Skeletal muscle satellite cell (primary cell): Measurements from ENCODE around the gene ZNF469.
"Not testable (repeated sequence)": the region's sequence is repeated elsewhere in the genome, so short reads cannot be mapped to it uniquely, and the experiment has no call there.

Experiments used
- H3K27me3 ChIP-seq: 2 replicates; pipeline ENCODE4 v1.7.0; 2013; ENCODE audit warnings: low read length; ENCODE audit not compliant: control insufficient read depth, insufficient read depth
- H3K36me3 ChIP-seq: 2 replicates; pipeline ENCODE4 v1.7.0; 2013; ENCODE audit warnings: mild to moderate bottlenecking, control low read depth, low read length; ENCODE audit not compliant: insufficient read depth
- H3K4me1 ChIP-seq: 2 replicates; pipeline ENCODE4 v1.7.0; 2013; ENCODE audit warnings: low read length; ENCODE audit not compliant: control insufficient read depth, insufficient read depth
- H3K4me2 ChIP-seq: 2 replicates; pipeline ENCODE4 v1.7.0; 2013; ENCODE audit warnings: mild to moderate bottlenecking, low read length
- H3K4me3 ChIP-seq: 2 replicates; pipeline ENCODE4 v1.7.0; 2013; ENCODE audit warnings: low read length
- H3K9ac ChIP-seq: 2 replicates; pipeline ENCODE4 v1.7.0; 2013; ENCODE audit warnings: mild to moderate bottlenecking, low read depth, low read length, moderate library complexity
- H3K9me3 ChIP-seq: replicated peaks from 2 replicates; pipeline ENCODE4 v1.7.0; 2013; ENCODE audit warnings: mild to moderate bottlenecking, control low read depth, low read length

ZNF469 gene

GRCh38 chr16:88404769-88405168 lies 22.0 kb downstream of the ZNF469 start:
- no peak overlapping the region for H3K9ac ChIP-seq

DNA sequence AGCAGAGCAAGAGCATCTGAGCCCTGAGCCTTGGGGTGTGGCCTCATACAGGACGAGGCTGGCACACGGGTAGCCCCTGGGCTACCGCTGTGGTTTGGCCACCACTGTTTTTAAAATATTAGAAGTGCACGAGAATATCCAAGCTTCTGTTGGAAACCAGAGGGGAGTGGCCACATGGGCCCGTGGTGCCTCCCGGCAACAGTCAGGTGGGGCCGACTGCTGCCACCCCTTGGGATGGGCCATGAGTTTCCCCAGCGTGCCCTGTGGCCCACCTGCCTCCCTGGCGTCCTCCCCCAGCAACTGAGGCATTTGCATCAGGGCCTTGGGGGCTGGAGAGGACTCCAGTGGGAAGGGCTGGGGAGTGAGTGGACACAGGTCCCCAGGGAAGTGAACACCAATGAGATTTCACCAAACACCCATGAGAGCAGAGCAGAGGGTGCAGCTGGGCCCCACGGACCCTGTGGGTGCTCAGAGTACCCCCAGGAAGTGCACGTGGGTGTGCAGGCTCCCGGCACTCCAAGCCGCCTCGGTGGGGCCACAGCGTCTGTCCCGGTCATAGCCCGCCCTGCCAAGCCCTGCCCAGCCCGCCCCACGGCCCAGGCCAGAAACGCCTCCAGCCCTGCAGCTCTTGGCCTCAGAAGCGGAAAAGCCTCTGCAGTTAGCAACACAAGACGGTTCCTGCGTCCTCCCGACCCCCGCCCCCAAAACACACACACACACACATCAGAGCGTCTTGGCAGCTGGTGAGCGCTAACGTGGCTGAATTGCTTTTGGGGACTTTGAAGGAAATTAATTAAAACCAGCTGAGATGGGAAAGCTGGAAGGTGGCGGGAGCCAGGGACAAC lies 22.7 kb downstream of the ZNF469 start:
- H3K9ac ChIP-seq, result no peak overlapping the region
- no peak overlapping the region for H3K4me3 ChIP-seq
- no peaks in the 10 kb centered on the region for H3K9me3 ChIP-seq
- no peak overlapping the region for H3K4me2 ChIP-seq
- peaks cover 11% of the 10 kb centered on the region for H3K4me1 ChIP-seq
- peaks cover 8% of the 10 kb centered on the region for H3K36me3 ChIP-seq
- H3K27me3 ChIP-seq, result no peaks in the 10 kb centered on the region

More at GRCh38 chr16:88404769-88405168, 22.0 kb downstream of the ZNF469 start:
- H3K36me3 ChIP-seq, result peaks cover 13% of the 10 kb centered on the region
- no peaks in the 10 kb centered on the region for H3K27me3 ChIP-seq
- H3K9me3 ChIP-seq, result no peaks in the 10 kb centered on the region
- no peak overlapping the region for H3K4me3 ChIP-seq
- peaks cover 11% of the 10 kb centered on the region for H3K4me1 ChIP-seq
- no peak overlapping the region for H3K4me2 ChIP-seq

GRCh38 chr16:88406096-88407041 lies 23.6 kb downstream of the ZNF469 start:
- Histone ChIP-seq H3K9me3 (no peaks in the 10 kb centered on the region), H3K27me3 (no peaks in the 10 kb centered on the region), H3K36me3 (peaks cover 7% of the 10 kb centered on the region), H3K4me3 (no peak overlapping the region), H3K4me2 (no peak overlapping the region), H3K9ac (no peak overlapping the region), H3K4me1 (peaks cover 11% of the 10 kb centered on the region)

DNA sequence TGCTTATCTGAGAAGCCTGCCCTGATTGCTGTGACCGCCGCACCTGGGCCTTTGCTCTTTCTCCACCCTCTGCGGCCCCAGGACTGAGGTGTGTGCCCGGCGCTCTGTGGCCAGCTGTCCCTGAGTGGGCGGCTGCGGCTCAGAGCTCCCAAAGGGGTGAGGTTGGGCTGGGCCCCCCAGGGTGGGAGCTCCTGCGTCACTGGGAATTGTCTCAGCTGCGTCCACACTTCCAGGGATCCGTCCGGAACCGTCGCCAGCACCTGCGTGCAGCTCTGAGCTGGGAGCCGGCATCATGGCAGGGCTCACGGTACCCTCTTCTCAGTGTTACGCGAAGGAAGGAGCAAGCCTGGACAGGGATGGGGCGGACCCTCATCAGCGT lies 24.3 kb downstream of the ZNF469 start:
- Histone ChIP-seq H3K4me2 (no peak overlapping the region), H3K4me1 (peaks cover 11% of the 10 kb centered on the region), H3K36me3 (peaks cover 7% of the 10 kb centered on the region), H3K9me3 (no peaks in the 10 kb centered on the region), H3K4me3 (no peak overlapping the region), H3K27me3 (no peaks in the 10 kb centered on the region), H3K9ac (no peak overlapping the region)

GRCh38 chr16:88407807-88408206 lies 25.0 kb downstream of the ZNF469 start:
- H3K4me2 ChIP-seq, result no peak overlapping the region
- H3K4me3 ChIP-seq, result no peak overlapping the region
- peaks cover 11% of the 10 kb centered on the region for H3K4me1 ChIP-seq
- no peak overlapping the region for H3K9ac ChIP-seq
- no peaks in the 10 kb centered on the region for H3K9me3 ChIP-seq
- H3K27me3 ChIP-seq, result no peaks in the 10 kb centered on the region
- peaks cover 7% of the 10 kb centered on the region for H3K36me3 ChIP-seq

DNA sequence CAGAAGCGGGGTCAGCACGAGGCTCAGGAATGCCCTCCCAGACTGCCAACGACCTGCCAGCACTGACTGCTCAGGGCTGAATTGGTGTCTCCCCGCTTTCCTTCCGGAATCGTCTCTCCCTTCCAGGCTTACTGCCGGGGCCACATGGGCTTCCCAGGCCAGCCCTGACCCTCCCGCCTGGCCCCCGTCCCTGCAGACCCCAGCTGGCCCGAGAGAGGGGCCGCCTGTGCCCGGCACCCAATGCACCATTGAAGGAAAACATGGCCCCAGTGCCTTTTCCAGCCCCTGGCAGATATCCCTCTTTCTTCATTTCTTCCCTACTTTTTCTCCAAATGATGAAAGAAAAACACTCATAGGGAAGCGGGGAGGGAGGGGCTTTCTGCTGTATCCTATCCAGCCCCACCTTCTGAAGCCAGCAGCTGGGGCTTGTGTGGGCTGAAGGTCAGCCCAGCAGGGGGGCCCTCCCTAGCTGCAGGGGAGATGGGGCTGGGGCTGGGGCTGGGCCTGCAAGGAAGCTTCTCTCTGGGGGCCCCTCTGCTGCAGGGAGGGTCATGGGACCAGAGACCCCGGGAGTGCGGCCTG lies 25.9 kb downstream of the ZNF469 start:
- H3K4me2 ChIP-seq, result no peak overlapping the region
- no peak overlapping the region for H3K4me3 ChIP-seq
- no peaks in the 10 kb centered on the region for H3K9me3 ChIP-seq
- no peak overlapping the region for H3K9ac ChIP-seq
- H3K36me3 ChIP-seq, result peaks cover 7% of the 10 kb centered on the region
- H3K27me3 ChIP-seq, result no peaks in the 10 kb centered on the region
- H3K4me1 ChIP-seq, result peaks cover 11% of the 10 kb centered on the region

GRCh38 chr16:88409296-88410065 lies 26.7 kb downstream of the ZNF469 start:
- Histone ChIP-seq H3K9ac (no peak overlapping the region), H3K4me3 (no peak overlapping the region), H3K27me3 (no peaks in the 10 kb centered on the region), H3K4me1 (peaks cover 11% of the 10 kb centered on the region), H3K36me3 (peaks cover 7% of the 10 kb centered on the region), H3K4me2 (no peak overlapping the region), H3K9me3 (no peaks in the 10 kb centered on the region)

DNA sequence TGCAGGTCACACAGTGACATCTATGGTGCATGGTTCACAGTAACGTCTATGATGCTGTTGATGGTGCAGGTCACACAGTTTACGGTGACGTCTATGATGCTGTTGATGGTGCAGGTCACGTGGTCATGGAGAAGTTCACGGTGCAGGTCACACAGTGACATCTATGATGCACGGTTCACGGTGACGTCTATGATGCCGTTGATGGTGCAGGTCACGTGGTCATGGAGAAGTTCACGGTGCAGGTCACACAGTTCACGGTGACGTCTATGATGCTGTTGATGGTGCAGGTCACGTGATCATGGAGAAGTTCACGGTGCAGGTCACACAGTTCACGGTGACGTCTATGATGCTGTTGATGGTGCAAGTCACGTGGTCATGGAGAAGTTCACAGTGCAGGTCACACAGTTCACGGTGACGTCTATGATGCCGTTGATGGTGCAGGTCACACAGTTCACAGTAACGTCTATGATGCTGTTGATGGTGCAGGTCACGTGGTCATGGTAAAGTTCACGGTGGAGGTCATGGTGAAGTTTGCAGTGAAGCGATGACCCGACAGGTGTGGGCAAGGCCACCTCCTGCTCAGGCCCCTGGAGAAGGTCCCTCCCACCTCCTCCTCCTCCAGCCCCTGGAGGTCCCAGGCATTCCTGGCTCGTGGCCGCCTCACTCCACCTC lies 27.7 kb downstream of the ZNF469 start:
- not testable (repeated sequence) for H3K4me1 ChIP-seq, H3K9ac ChIP-seq, H3K9me3 ChIP-seq, H3K27me3 ChIP-seq, H3K4me3 ChIP-seq, H3K4me2 ChIP-seq
- H3K36me3 ChIP-seq, result peaks cover 11% of the 10 kb centered on the region

DNA sequence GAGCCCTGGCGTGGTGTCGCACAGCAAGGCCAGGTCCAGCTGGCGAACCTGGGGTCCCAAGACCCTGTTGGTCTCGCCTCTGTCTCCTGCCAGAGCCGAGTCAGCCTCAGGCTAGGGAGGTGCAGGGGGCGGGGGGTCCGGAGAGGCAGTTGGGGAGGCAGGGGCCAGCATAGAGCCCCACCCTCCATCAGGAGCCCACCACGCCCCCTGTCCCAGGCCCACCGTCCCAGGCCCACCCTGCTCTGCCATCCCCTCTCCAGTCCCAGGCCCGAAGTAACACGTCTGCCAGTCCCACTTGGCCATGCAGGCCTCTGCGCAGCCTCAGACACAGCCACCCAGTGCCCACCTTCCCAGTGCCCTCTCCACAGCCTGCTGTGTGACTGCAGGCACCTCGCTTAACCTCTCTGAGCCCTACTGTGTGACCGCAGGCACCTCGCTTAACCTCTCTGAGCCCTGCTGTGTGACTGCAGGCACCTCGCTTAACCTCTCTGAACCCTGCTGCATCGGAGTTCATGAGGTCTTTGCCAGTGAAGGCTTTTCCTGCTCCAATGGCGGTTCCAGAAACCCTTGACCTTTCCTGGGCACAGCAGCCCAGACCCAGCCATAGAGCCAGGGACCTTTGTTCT lies 29.3 kb downstream of the ZNF469 start:
- Histone ChIP-seq H3K4me1 (no peaks in the 10 kb centered on the region), H3K9ac (no peak overlapping the region), H3K4me3 (no peak overlapping the region), H3K4me2 (no peak overlapping the region), H3K27me3 (no peaks in the 10 kb centered on the region), H3K36me3 (peaks cover 24% of the 10 kb centered on the region), H3K9me3 (no peaks in the 10 kb centered on the region)

DNA sequence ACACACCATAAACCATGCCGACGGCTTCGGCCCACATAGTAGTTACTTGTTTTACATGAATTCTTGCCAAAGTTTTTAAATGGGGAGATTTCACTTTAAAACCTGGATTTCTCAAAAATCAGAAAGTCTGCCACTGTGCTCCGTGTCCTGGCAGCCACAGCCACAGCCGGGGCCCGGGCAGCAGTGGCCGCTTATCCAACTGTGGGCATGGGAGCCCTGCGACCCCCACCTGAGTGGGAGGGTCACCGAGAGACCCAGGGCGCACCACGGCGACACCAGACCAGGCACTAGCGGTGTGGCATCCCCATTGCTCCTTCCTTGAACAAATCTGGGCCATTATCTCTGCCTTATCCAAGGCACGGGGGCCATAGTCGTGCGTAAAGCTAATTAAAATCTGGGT lies 30.0 kb downstream of the ZNF469 start:
- H3K9me3 ChIP-seq, result no peaks in the 10 kb centered on the region
- H3K27me3 ChIP-seq, result no peaks in the 10 kb centered on the region
- H3K4me3 ChIP-seq, result no peak overlapping the region
- H3K4me2 ChIP-seq, result no peak overlapping the region
- H3K9ac ChIP-seq, result no peak overlapping the region
- H3K4me1 ChIP-seq, result no peaks in the 10 kb centered on the region
- peaks cover 17% of the 10 kb centered on the region for H3K36me3 ChIP-seq
